Naive thymus-derived CD4-positive, alpha-beta T cell (primary cell): ENCODE measurements around the gene GAL. TPM values are rescaled to one million over a fixed set of nuclear protein-coding genes. Genes with fewer than 3 reads are reported as not detected.

Source experiments
- ATAC-seq: fragments of 150-1000 bp; cut with Tn5 transposase; 2 replicates; pipeline ENCODE4 v1.10.0; 2021; ENCODE audit warnings: mild to moderate bottlenecking, moderate library complexity
- CTCF ChIA-PET: fragments of 350-600 bp; sonication (Branson Sonifier 250); formaldehyde crosslinking; loops from one replicate; lab custom pipeline; 2021; ENCODE audit warnings: antibody characterized with exemption; lab: Charles Lee
- POLR2A ChIA-PET: fragments of 350-600 bp; sonication (Branson Sonifier 250); formaldehyde crosslinking; loops from one replicate; lab custom pipeline; 2021; ENCODE audit warnings: antibody characterized with exemption, inconsistent platforms; lab: Charles Lee
- DNase-seq, 9 donors: peaks; one replicate each; pipeline versions ENCODE4 v3.0.0 to v3.0.0-alpha.2; 2020 to 2022; ENCODE audit warnings: mixed read lengths in 1 of 9
- H3K27ac ChIP-seq: one replicate; pipeline ENCODE4 v1.7.0; 2013; ENCODE audit warnings: mild to moderate bottlenecking, low read depth, low read length, moderate library complexity
- H3K27me3 ChIP-seq, 2 donors: one replicate each; pipeline ENCODE4 v1.7.0; 2013; ENCODE audit warnings: low read length in 2 of 2, mild to moderate bottlenecking in 2 of 2, moderate library complexity in 2 of 2; ENCODE audit not compliant: control insufficient read depth in 2 of 2, insufficient read depth in 2 of 2
- H3K36me3 ChIP-seq, 3 experiments: 1 replicate in 2 of 3; 2 replicates in 1 of 3; pipeline ENCODE4 v1.7.0; 2013; ENCODE audit warnings: low read length in 3 of 3, mild to moderate bottlenecking in 3 of 3, moderate library complexity in 1 of 3; ENCODE audit not compliant: insufficient read depth in 3 of 3, control insufficient read depth in 2 of 3
- H3K4me1 ChIP-seq, 2 donors: one replicate each; pipeline ENCODE4 v1.7.0; 2013; ENCODE audit warnings: low read length in 2 of 2, mild to moderate bottlenecking in 2 of 2, moderate library complexity in 1 of 2; ENCODE audit not compliant: control insufficient read depth in 2 of 2, insufficient read depth in 2 of 2
- H3K4me3 ChIP-seq: 2 replicates; pipeline ENCODE4 v1.7.0; 2013; ENCODE audit warnings: mild to moderate bottlenecking, low read length
- H3K9me3 ChIP-seq, 3 experiments: 1 replicate in 2 of 3; 2 replicates in 1 of 3; pipeline ENCODE4 v1.7.0; 2013; ENCODE audit warnings: low read length in 3 of 3; ENCODE audit not compliant: control insufficient read depth in 2 of 3
- H3K27ac Mint-ChIP-seq, 9 donors: one replicate each; pipeline ENCODE4 v1.8.0; 2020 to 2022; ENCODE audit warnings: mixed read lengths in 9 of 9, mild to moderate bottlenecking in 8 of 9, moderate library complexity in 5 of 9, inconsistent platforms in 2 of 9
- H3K27me3 Mint-ChIP-seq, 5 donors: one replicate each; pipeline ENCODE4 v1.8.0; 2021 to 2022; ENCODE audit warnings: mixed read lengths in 5 of 5, mild to moderate bottlenecking in 1 of 5
- H3K36me3 Mint-ChIP-seq, 5 donors: one replicate each; pipeline ENCODE4 v1.8.0; 2020 to 2022; ENCODE audit warnings: mixed read lengths in 5 of 5, mild to moderate bottlenecking in 3 of 5, inconsistent platforms in 1 of 5
- H3K4me1 Mint-ChIP-seq, 7 donors: one replicate each; pipeline ENCODE4 v1.8.0; 2020 to 2022; ENCODE audit warnings: mixed read lengths in 7 of 7, mild to moderate bottlenecking in 3 of 7, inconsistent platforms in 1 of 7
- H3K4me3 Mint-ChIP-seq, 10 donors: one replicate each; pipeline ENCODE4 v1.8.0; 2020 to 2022; ENCODE audit warnings: mild to moderate bottlenecking in 10 of 10, mixed read lengths in 10 of 10, moderate library complexity in 6 of 10, inconsistent platforms in 2 of 10
- H3K9me3 Mint-ChIP-seq, 11 donors: one replicate each; pipeline ENCODE4 v1.8.0; 2020 to 2022; ENCODE audit warnings: mixed read lengths in 11 of 11, mild to moderate bottlenecking in 4 of 11, inconsistent platforms in 1 of 11, moderate library complexity in 1 of 11
- intact Hi-C, 2 donors: fragments of 100-400 bp; cut with micrococcal nuclease; formaldehyde crosslinking; loops; one replicate each; pipeline ENCODE4 v1.15.1; 2023
- polyA plus RNA-seq, 2 donors: library from polyadenylated mRNA; unstranded; fragments of 300-500 nt; fragmentation: Illumina TruSeq; gene quantifications; one replicate each; pipeline ENCODE4 v1.2.3, GENCODE V29; 2021
- total RNA-seq, 6 experiments: library from RNA in 5 of 6; stranded (reverse) in 5 of 6; gene quantifications; 1 replicate in 5 of 6; 2 replicates in 1 of 6; pipeline ENCODE4 v1.2.3 and lab custom pipeline; 2021 to 2026

GAL gene
- total and polyA plus RNA-seq, 7 experiments from 2014 or later, result not detected

DNA sequence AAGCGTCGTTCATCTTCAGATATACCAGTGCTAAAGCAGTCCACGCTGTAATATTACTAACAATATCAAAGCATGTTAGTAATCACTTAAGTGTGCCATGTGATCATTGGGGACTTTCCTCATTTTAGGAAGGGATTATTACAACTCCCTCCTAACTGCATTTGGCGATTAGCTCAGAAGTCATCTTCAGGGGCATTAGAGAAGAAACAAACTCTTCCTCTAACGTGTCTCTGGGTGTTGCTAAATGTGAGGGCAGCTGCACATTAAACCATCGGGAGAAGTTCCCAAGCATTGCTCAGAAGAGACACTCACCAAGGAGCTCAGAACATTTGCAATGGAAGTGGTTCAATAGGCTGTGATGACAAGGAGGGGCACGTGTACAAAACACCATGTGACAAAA lies 49.8 kb downstream of the GAL start:
- Mint-ChIP-seq H3K36me3 (peaks cover 0 to 32% (median 8%) of the 10 kb centered on the region in 5 donors), H3K27me3 (no peaks in the 10 kb centered on the region), H3K9me3 (no peaks in the 10 kb centered on the region), H3K4me3 (no peak overlapping the region), H3K4me1 (peaks cover 0 to 16% (median 0%) of the 10 kb centered on the region in 7 donors), H3K27ac (no peak overlapping the region)
- peaks cover 0 to 3% (median 0%) of the 10 kb centered on the region in 3 experiments for H3K36me3 ChIP-seq
- ATAC-seq (no peak), DNase-seq (no peak)
- H3K9me3 ChIP-seq, result no peaks in the 10 kb centered on the region
- no peaks in the 10 kb centered on the region for H3K4me1 ChIP-seq
- H3K27me3 ChIP-seq, result no peaks in the 10 kb centered on the region
- intact Hi-C loops, result no loop called here
- ChIA-PET POLR2A (no interaction called here), CTCF (interaction anchor here (0.5 kb wide), 1 partner anchor 140 kb away, joined by 3 read pairs; no protein-coding TSS in a partner anchor)
- no peak overlapping the region for H3K27ac ChIP-seq
- H3K4me3 ChIP-seq, result no peak overlapping the region

DNA sequence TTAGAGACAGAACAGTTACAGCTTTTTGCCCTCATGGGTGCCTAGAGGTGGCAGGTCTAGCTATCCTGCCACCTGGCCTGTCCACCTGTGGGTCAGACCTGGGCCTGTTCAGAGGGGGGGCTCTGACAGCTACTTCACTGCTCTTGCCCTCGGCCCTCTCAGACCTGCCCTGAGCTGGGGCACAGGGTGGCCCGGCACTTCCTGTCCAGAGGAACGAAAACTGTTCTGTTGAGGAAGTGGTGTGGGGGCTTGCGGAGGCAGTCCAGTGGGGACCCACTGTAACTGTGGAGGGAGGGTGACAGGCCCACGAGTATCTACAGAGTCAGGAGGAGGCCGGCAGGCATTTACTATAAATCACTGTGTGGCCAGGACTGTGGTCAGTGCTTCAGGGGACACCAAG lies 50.8 kb downstream of the GAL start:
- Mint-ChIP-seq H3K36me3 (peaks cover 0 to 37% (median 8%) of the 10 kb centered on the region in 5 donors), H3K27me3 (no peaks in the 10 kb centered on the region), H3K9me3 (no peaks in the 10 kb centered on the region), H3K27ac (no peak overlapping the region), H3K4me3 (no peak overlapping the region), H3K4me1 (peaks cover 0 to 14% (median 0%) of the 10 kb centered on the region in 7 donors)
- ChIA-PET CTCF (no interaction called here), POLR2A (interaction anchor here (0.6 kb wide), 1 partner anchor 145 kb away, joined by 3 read pairs; no protein-coding TSS in a partner anchor)
- Histone ChIP-seq H3K36me3 (peaks cover 0 to 3% (median 0%) of the 10 kb centered on the region in 3 experiments), H3K4me3 (no peak overlapping the region), H3K27me3 (no peaks in the 10 kb centered on the region), H3K9me3 (no peaks in the 10 kb centered on the region), H3K4me1 (no peaks in the 10 kb centered on the region), H3K27ac (no peak overlapping the region)
- ATAC-seq (no peak), DNase-seq (no peak)
- intact Hi-C loops, result no loop called here

DNA sequence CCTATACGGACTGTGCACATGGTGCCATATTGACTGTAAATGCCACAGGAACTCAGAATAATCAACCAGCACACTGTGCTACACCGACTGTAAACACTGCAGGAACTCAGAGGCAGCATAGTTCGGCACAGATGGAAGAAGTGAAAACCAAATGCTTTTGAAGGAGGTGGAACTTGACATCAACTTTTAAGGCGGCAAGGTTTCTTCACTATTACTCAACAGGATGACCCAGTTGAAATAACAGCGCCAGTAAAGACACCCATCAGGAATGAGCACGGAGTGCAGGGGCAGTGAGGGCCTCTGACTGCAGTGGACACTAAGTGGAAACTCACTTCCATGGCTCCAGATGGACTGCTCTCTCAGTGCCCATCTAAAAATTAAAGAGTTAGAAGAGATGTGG lies 51.3 kb downstream of the GAL start:
- H3K4me1 ChIP-seq, result no peaks in the 10 kb centered on the region
- Mint-ChIP-seq H3K27me3 (no peaks in the 10 kb centered on the region), H3K36me3 (peaks cover 0 to 37% (median 8%) of the 10 kb centered on the region in 5 donors), H3K4me1 (peaks cover 0 to 14% (median 0%) of the 10 kb centered on the region in 7 donors), H3K27ac (no peak overlapping the region), H3K9me3 (no peaks in the 10 kb centered on the region), H3K4me3 (no peak overlapping the region)
- intact Hi-C loops, result no loop called here
- POLR2A ChIA-PET, result no interaction called here
- H3K4me3 ChIP-seq, result no peak overlapping the region
- DNase-seq (no peak), ATAC-seq (peak; percentile 34)
- CTCF ChIA-PET, result no interaction called here
- H3K27me3 ChIP-seq, result no peaks in the 10 kb centered on the region
- H3K27ac ChIP-seq, result no peak overlapping the region
- no peaks in the 10 kb centered on the region for H3K9me3 ChIP-seq
- H3K36me3 ChIP-seq, result peaks cover 0 to 3% (median 0%) of the 10 kb centered on the region in 3 experiments

Other genes with a start within 250 kb of the GAL start
- gene PPP6R3, start 223.8 kb upstream of the GAL start, total RNA-seq, result 100 to 1,000 TPM; 112 to 159 (median 138) TPM
- 10 to 100 TPM; 43.5 to 51.8 TPM for gene PPP6R3, start 223.8 kb upstream of the GAL start, polyA plus RNA-seq
- 1 to 10 TPM; 5.0 to 9.3 (median 6.6) TPM for gene TESMIN, start 67.0 kb downstream of the GAL start, total RNA-seq
- gene TESMIN, start 67.0 kb downstream of the GAL start, polyA plus RNA-seq, result 1 to 10 TPM; 5.2 to 6.8 TPM
- 10 to 100 TPM; 17.2 to 52.7 (median 20.5) TPM for gene CPT1A, start 157.4 kb downstream of the GAL start, total RNA-seq
- gene CPT1A, start 157.4 kb downstream of the GAL start, polyA plus RNA-seq, result 1 to 10 TPM; 2.3 to 3.5 TPM
- gene MRPL21, start 219.3 kb downstream of the GAL start, total RNA-seq, result 10 to 100 TPM; 29.6 to 71.1 (median 37.9) TPM
- gene MRPL21, start 219.3 kb downstream of the GAL start, polyA plus RNA-seq, result 100 to 1,000 TPM; 114 to 133 TPM
- gene IGHMBP2, start 219.3 kb downstream of the GAL start, total RNA-seq, result 10 to 100 TPM; 27.5 to 41.4 (median 32.2) TPM
- 10 to 100 TPM in 1 of 2 donors, 1 to 10 TPM in 1; 4.4 to 12.6 TPM for gene IGHMBP2, start 219.3 kb downstream of the GAL start, polyA plus RNA-seq